Activated CD4-positive, alpha-beta T cell treated with anti-CD3 and anti-CD28 coated beads, Interleukin-2, amount 10 ng/mL, durations not matched to agents 24 days and 14 days (primary cell): ENCODE data around the gene LRRC36. TPM values are rescaled to one million over a fixed set of nuclear protein-coding genes. Genes with fewer than 3 reads are reported as not detected.
A peak's percentile ranks its signal among the peaks of the same experiment; 100 is the strongest.

Experiments
- DNase-seq: peaks from one replicate; pipeline ENCODE4 v3.0.0; 2022
- H3K27ac Mint-ChIP-seq: one replicate; pipeline ENCODE4 v1.8.0; 2022; ENCODE audit warnings: mild to moderate bottlenecking, mixed read lengths
- H3K27me3 Mint-ChIP-seq: one replicate; pipeline ENCODE4 v1.8.0; 2022; ENCODE audit warnings: mixed read lengths
- H3K36me3 Mint-ChIP-seq: one replicate; pipeline ENCODE4 v1.8.0; 2022; ENCODE audit warnings: low read depth, mild to moderate bottlenecking, mixed read lengths
- H3K4me1 Mint-ChIP-seq: one replicate; pipeline ENCODE4 v1.8.0; 2021; ENCODE audit warnings: mixed read lengths
- H3K4me3 Mint-ChIP-seq: one replicate; pipeline ENCODE4 v1.8.0; 2022; ENCODE audit warnings: mild to moderate bottlenecking, moderate library complexity, mixed read lengths
- H3K9me3 Mint-ChIP-seq: one replicate; pipeline ENCODE4 v1.8.0; 2021; ENCODE audit warnings: mixed read lengths
- intact Hi-C: fragments of 100-400 bp; cut with micrococcal nuclease; formaldehyde crosslinking; loops from one replicate; pipeline ENCODE4 v1.15.1; 2023
- total RNA-seq: library from RNA; stranded (reverse); gene quantifications from 2 replicates; pipeline ENCODE4 v1.2.3, GENCODE V29; 2022

LRRC36 gene
- total RNA-seq, 1 donor from 2014 or later, result 0.23 TPM

- H3K9me3 Mint-ChIP-seq, result peaks cover 3% of the 10 kb centered on the region
- H3K4me1 Mint-ChIP-seq, result peaks cover 16% of the 10 kb centered on the region
- H3K27ac Mint-ChIP-seq, result no peak overlapping the region
- H3K4me3 Mint-ChIP-seq, result no peak overlapping the region
- no peak for DNase-seq
- no peaks in the 10 kb centered on the region for H3K27me3 Mint-ChIP-seq
- peaks cover 2% of the 10 kb centered on the region for H3K36me3 Mint-ChIP-seq
- intact Hi-C loops, result no loop called here
These were observed 21.2 kb upstream of the LRRC36 start for GRCh38 chr16:67305216-67306071.

- intact Hi-C loops, result loop anchor here (2.0 kb wide), 1 partner anchor 254 kb away; no protein-coding TSS in a partner anchor
- Mint-ChIP-seq H3K36me3 (peaks cover 5% of the 10 kb centered on the region), H3K4me3 (no peak overlapping the region), H3K27ac (peak overlapping the region; percentile 96), H3K27me3 (no peaks in the 10 kb centered on the region), H3K4me1 (peaks cover 39% of the 10 kb centered on the region), H3K9me3 (peaks cover 7% of the 10 kb centered on the region)
- no peak for DNase-seq
These were observed 16.1 kb upstream of the LRRC36 start for GRCh38 chr16:67310561-67310960.

- intact Hi-C loops, result loop anchor here (1.0 to 2.0 kb wide), 5 partner anchors 14 to 327 kb away; partner anchors contain the start of genes KCTD19, LRRC36 and PLEKHG4
- Mint-ChIP-seq H3K4me3 (peak overlapping the region; percentile 41), H3K27me3 (no peaks in the 10 kb centered on the region), H3K27ac (peak overlapping the region; percentile 96), H3K9me3 (peaks cover 7% of the 10 kb centered on the region), H3K4me1 (peaks cover 39% of the 10 kb centered on the region), H3K36me3 (peaks cover 5% of the 10 kb centered on the region)
- DNase-seq, result peak; percentile 91
These were observed 14.8 kb upstream of the LRRC36 start for GRCh38 chr16:67311607-67312488.

GRCh38 chr16:67312719-67313118 lies 13.9 kb upstream of the LRRC36 start:
- intact Hi-C loops, result loop anchor here (1.0 kb wide), 2 partner anchors 14 to 327 kb away; partner anchors contain the start of genes KCTD19 and LRRC36
- H3K27me3 Mint-ChIP-seq, result no peaks in the 10 kb centered on the region
- H3K4me1 Mint-ChIP-seq, result peaks cover 39% of the 10 kb centered on the region
- H3K27ac Mint-ChIP-seq, result peak overlapping the region; percentile 96
- peak overlapping the region; percentile 40 for H3K4me3 Mint-ChIP-seq
- DNase-seq, result no peak
- H3K36me3 Mint-ChIP-seq, result peaks cover 5% of the 10 kb centered on the region
- peaks cover 7% of the 10 kb centered on the region for H3K9me3 Mint-ChIP-seq

GRCh38 chr16:67317853-67318252 lies 8.8 kb upstream of the LRRC36 start:
- no peak overlapping the region for H3K27ac Mint-ChIP-seq
- no peaks in the 10 kb centered on the region for H3K36me3 Mint-ChIP-seq
- peaks cover 5% of the 10 kb centered on the region for H3K4me1 Mint-ChIP-seq
- intact Hi-C loops, result no loop called here
- no peak overlapping the region for H3K4me3 Mint-ChIP-seq
- DNase-seq, result no peak
- H3K9me3 Mint-ChIP-seq, result peaks cover 4% of the 10 kb centered on the region
- peaks cover 19% of the 10 kb centered on the region for H3K27me3 Mint-ChIP-seq

GRCh38 chr16:67326115-67326471 lies 522 bp upstream of the LRRC36 start:
- Mint-ChIP-seq H3K4me3 (peak overlapping the region; percentile 82), H3K27ac (peak overlapping the region; percentile 73), H3K27me3 (peaks cover 48% of the 10 kb centered on the region), H3K9me3 (no peaks in the 10 kb centered on the region), H3K36me3 (no peaks in the 10 kb centered on the region), H3K4me1 (peaks cover 8% of the 10 kb centered on the region)
- intact Hi-C loops, result loop anchor here (1.0 kb wide), 1 partner anchor 14 kb away; no protein-coding TSS in a partner anchor
- DNase-seq, result no peak

GRCh38 chr16:67327743-67328142 lies 1.1 kb downstream of the LRRC36 start:
- no peak for DNase-seq
- no peak overlapping the region for H3K4me3 Mint-ChIP-seq
- no peaks in the 10 kb centered on the region for H3K9me3 Mint-ChIP-seq
- intact Hi-C loops, result no loop called here
- H3K36me3 Mint-ChIP-seq, result no peaks in the 10 kb centered on the region
- H3K27ac Mint-ChIP-seq, result no peak overlapping the region
- H3K27me3 Mint-ChIP-seq, result peaks cover 41% of the 10 kb centered on the region
- H3K4me1 Mint-ChIP-seq, result peaks cover 8% of the 10 kb centered on the region

GRCh38 chr16:67329901-67330300 lies 3.3 kb downstream of the LRRC36 start:
- Mint-ChIP-seq H3K4me1 (peaks cover 8% of the 10 kb centered on the region), H3K36me3 (no peaks in the 10 kb centered on the region), H3K4me3 (no peak overlapping the region), H3K9me3 (no peaks in the 10 kb centered on the region), H3K27ac (no peak overlapping the region), H3K27me3 (peaks cover 24% of the 10 kb centered on the region)
- no peak for DNase-seq
- intact Hi-C loops, result no loop called here

GRCh38 chr16:67333315-67333714 lies 6.7 kb downstream of the LRRC36 start:
- DNase-seq, result no peak
- H3K27me3 Mint-ChIP-seq, result peaks cover 5% of the 10 kb centered on the region
- no peak overlapping the region for H3K4me3 Mint-ChIP-seq
- intact Hi-C loops, result no loop called here
- no peaks in the 10 kb centered on the region for H3K36me3 Mint-ChIP-seq
- no peaks in the 10 kb centered on the region for H3K4me1 Mint-ChIP-seq
- no peaks in the 10 kb centered on the region for H3K9me3 Mint-ChIP-seq
- H3K27ac Mint-ChIP-seq, result no peak overlapping the region

GRCh38 chr16:67336116-67336515 lies 9.5 kb downstream of the LRRC36 start:
- no peaks in the 10 kb centered on the region for H3K36me3 Mint-ChIP-seq
- no peak for DNase-seq
- no peak overlapping the region for H3K4me3 Mint-ChIP-seq
- H3K27me3 Mint-ChIP-seq, result peaks cover 4% of the 10 kb centered on the region
- no peaks in the 10 kb centered on the region for H3K4me1 Mint-ChIP-seq
- no peak overlapping the region for H3K27ac Mint-ChIP-seq
- no peaks in the 10 kb centered on the region for H3K9me3 Mint-ChIP-seq
- intact Hi-C loops, result no loop called here

- H3K4me1 Mint-ChIP-seq, result no peaks in the 10 kb centered on the region
- H3K27ac Mint-ChIP-seq, result no peak overlapping the region
- no peak overlapping the region for H3K4me3 Mint-ChIP-seq
- no peaks in the 10 kb centered on the region for H3K36me3 Mint-ChIP-seq
- no peaks in the 10 kb centered on the region for H3K9me3 Mint-ChIP-seq
- intact Hi-C loops, result no loop called here
- H3K27me3 Mint-ChIP-seq, result peaks cover 7% of the 10 kb centered on the region
- no peak for DNase-seq
These were observed 10.0 kb downstream of the LRRC36 start for GRCh38 chr16:67336648-67337047.

GRCh38 chr16:67339453-67339852 lies 12.8 kb downstream of the LRRC36 start:
- H3K9me3 Mint-ChIP-seq, result no peaks in the 10 kb centered on the region

GRCh38 chr16:67341250-67341649 lies 14.6 kb downstream of the LRRC36 start:
- no peaks in the 10 kb centered on the region for H3K4me1 Mint-ChIP-seq
- no peaks in the 10 kb centered on the region for H3K36me3 Mint-ChIP-seq
- intact Hi-C loops, result loop anchor here (10.0 kb wide), 1 partner anchor 54 kb away; the partner anchor contains the start of gene TPPP3
- H3K4me3 Mint-ChIP-seq, result no peak overlapping the region
- H3K9me3 Mint-ChIP-seq, result no peaks in the 10 kb centered on the region
- H3K27me3 Mint-ChIP-seq, result peaks cover 11% of the 10 kb centered on the region
- DNase-seq, result no peak
- H3K27ac Mint-ChIP-seq, result no peak overlapping the region

More at GRCh38 chr16:67339453-67339852, 12.8 kb downstream of the LRRC36 start:
- Mint-ChIP-seq H3K27ac (no peak overlapping the region), H3K4me3 (no peak overlapping the region), H3K27me3 (peaks cover 8% of the 10 kb centered on the region), H3K36me3 (no peaks in the 10 kb centered on the region), H3K4me1 (no peaks in the 10 kb centered on the region)
- no peak for DNase-seq
- intact Hi-C loops, result loop anchor here (1.0 kb wide), 1 partner anchor 79 kb away; no protein-coding TSS in a partner anchor
